HEK293 (cell line): ENCODE results near the gene JUND.

ENCODE experiments used
- BCL11B ChIP-seq: fragments of 450-650 bp; formaldehyde crosslinking; IDR thresholded peaks from 2 replicates; pipeline ENCODE4 v1.5.1; 2016; ENCODE audit warnings: low read depth, missing biosample characterization, missing genetic modification characterization
- EGR2 ChIP-seq: fragments of 450-650 bp; formaldehyde crosslinking; IDR thresholded peaks from 2 replicates; pipeline ENCODE4 v1.5.1; 2016; ENCODE audit warnings: low read depth, missing biosample characterization, missing genetic modification characterization
- KLF16 ChIP-seq: fragments of 450-650 bp; formaldehyde crosslinking; IDR thresholded peaks from 2 replicates; pipeline ENCODE4 v1.5.1; 2017; ENCODE audit warnings: missing biosample characterization, missing genetic modification characterization
- KLF7 ChIP-seq: fragments of 450-650 bp; formaldehyde crosslinking; IDR thresholded peaks from 2 replicates; pipeline ENCODE4 v1.5.1; 2016; ENCODE audit warnings: missing biosample characterization, missing genetic modification characterization, borderline replicate concordance
- KLF8 ChIP-seq: fragments of 450-650 bp; formaldehyde crosslinking; IDR thresholded peaks from 2 replicates; pipeline ENCODE4 v1.5.1; 2016; ENCODE audit warnings: missing biosample characterization, missing genetic modification characterization
- REPIN1 ChIP-seq: fragments of 450-650 bp; formaldehyde crosslinking; IDR thresholded peaks from 2 replicates; pipeline ENCODE4 v1.5.1; 2017; ENCODE audit warnings: missing biosample characterization, missing genetic modification characterization, low read depth
- SP7 ChIP-seq: fragments of 450-650 bp; formaldehyde crosslinking; IDR thresholded peaks from 2 replicates; pipeline ENCODE4 v1.5.1; 2016; ENCODE audit warnings: missing biosample characterization, missing genetic modification characterization
- ZBTB20 ChIP-seq: fragments of 450-650 bp; formaldehyde crosslinking; IDR thresholded peaks from 2 replicates; pipeline ENCODE4 v1.5.1; 2016; ENCODE audit warnings: missing biosample characterization, missing genetic modification characterization
- ZBTB8A ChIP-seq: fragments of 450-650 bp; formaldehyde crosslinking; IDR thresholded peaks from 2 replicates; pipeline ENCODE4 v1.5.1; 2016; ENCODE audit warnings: missing biosample characterization, missing genetic modification characterization
- ZEB2 ChIP-seq: fragments of 450-650 bp; formaldehyde crosslinking; IDR thresholded peaks from 2 replicates; pipeline ENCODE4 v1.5.1; 2016; ENCODE audit warnings: missing biosample characterization, missing genetic modification characterization
- ZFHX2 ChIP-seq: fragments of 450-650 bp; formaldehyde crosslinking; conservative IDR thresholded peaks from 2 replicates; pipeline ENCODE4 v1.5.1; 2016; ENCODE audit warnings: missing biosample characterization, missing genetic modification characterization
- ZFP69B ChIP-seq: fragments of 450-650 bp; formaldehyde crosslinking; IDR thresholded peaks from 2 replicates; pipeline ENCODE4 v1.5.1; 2016; ENCODE audit warnings: missing biosample characterization, missing genetic modification characterization
- ZIC2 ChIP-seq: fragments of 450-650 bp; formaldehyde crosslinking; IDR thresholded peaks from 2 replicates; pipeline ENCODE4 v1.5.1; 2016; ENCODE audit warnings: missing biosample characterization, missing genetic modification characterization
- ZNF133 ChIP-seq: fragments of 450-650 bp; formaldehyde crosslinking; IDR thresholded peaks from 2 replicates; pipeline ENCODE4 v1.5.1; 2016; ENCODE audit warnings: missing biosample characterization, missing genetic modification characterization
- ZNF140 ChIP-seq: fragments of 450-650 bp; formaldehyde crosslinking; IDR thresholded peaks from 2 replicates; pipeline ENCODE4 v1.5.1; 2016; ENCODE audit warnings: missing biosample characterization, missing genetic modification characterization
- ZNF239 ChIP-seq: fragments of 450-650 bp; formaldehyde crosslinking; IDR thresholded peaks from 2 replicates; pipeline ENCODE4 v1.5.1; 2016; ENCODE audit warnings: missing biosample characterization, missing genetic modification characterization
- ZNF423 ChIP-seq: fragments of 450-650 bp; formaldehyde crosslinking; IDR thresholded peaks from 2 replicates; pipeline ENCODE4 v1.5.1; 2016; ENCODE audit warnings: missing biosample characterization, missing genetic modification characterization
- ZNF488 ChIP-seq: fragments of 450-650 bp; formaldehyde crosslinking; IDR thresholded peaks from 2 replicates; pipeline ENCODE4 v1.5.1; 2016; ENCODE audit warnings: missing biosample characterization, missing genetic modification characterization
- ZNF529 ChIP-seq: fragments of 450-650 bp; formaldehyde crosslinking; IDR thresholded peaks from 2 replicates; pipeline ENCODE4 v1.5.1; 2017; ENCODE audit warnings: missing genetic modification characterization, missing biosample characterization; ENCODE audit not compliant: insufficient replicate concordance
- ZNF571 ChIP-seq: fragments of 450-650 bp; formaldehyde crosslinking; IDR thresholded peaks from 2 replicates; pipeline ENCODE4 v1.5.0; 2017; ENCODE audit warnings: missing biosample characterization, missing genetic modification characterization
- ZNF580 ChIP-seq: fragments of 450-650 bp; formaldehyde crosslinking; IDR thresholded peaks from 2 replicates; pipeline ENCODE4 v1.5.1; 2016; ENCODE audit warnings: missing biosample characterization, missing genetic modification characterization
- ZNF585B ChIP-seq: fragments of 450-650 bp; formaldehyde crosslinking; IDR thresholded peaks from 2 replicates; pipeline ENCODE4 v1.5.1; 2016; ENCODE audit warnings: missing biosample characterization, missing genetic modification characterization
- ZNF629 ChIP-seq: fragments of 450-650 bp; formaldehyde crosslinking; IDR thresholded peaks from 2 replicates; pipeline ENCODE4 v1.5.1; 2017; ENCODE audit warnings: missing biosample characterization, missing genetic modification characterization
- ZNF658 ChIP-seq: fragments of 450-650 bp; formaldehyde crosslinking; IDR thresholded peaks from 2 replicates; pipeline ENCODE4; 2016; ENCODE audit warnings: missing biosample characterization, missing genetic modification characterization
- ZNF692 ChIP-seq: fragments of 450-650 bp; formaldehyde crosslinking; IDR thresholded peaks from 2 replicates; pipeline ENCODE4 v1.5.1; 2016; ENCODE audit warnings: missing biosample characterization, missing genetic modification characterization
- ZSCAN23 ChIP-seq: fragments of 450-650 bp; formaldehyde crosslinking; IDR thresholded peaks from 2 replicates; pipeline ENCODE4 v1.5.1; 2016; ENCODE audit warnings: missing biosample characterization, missing genetic modification characterization
- TF ChIP-seq, protein P1 (sequence below): fragments of 450-650 bp; formaldehyde crosslinking; IDR thresholded peaks from 2 replicates; pipeline ENCODE4 v1.5.1; 2016; ENCODE audit warnings: missing biosample characterization, missing genetic modification characterization, low read depth
- TF ChIP-seq, protein P2 (sequence below): fragments of 450-650 bp; formaldehyde crosslinking; IDR thresholded peaks from 2 replicates; pipeline ENCODE4 v1.5.1; 2017; ENCODE audit warnings: missing biosample characterization, missing genetic modification characterization
- TF ChIP-seq, protein P3 (sequence below): fragments of 450-650 bp; formaldehyde crosslinking; IDR thresholded peaks from 2 replicates; pipeline ENCODE4 v1.5.1; 2017; ENCODE audit warnings: missing biosample characterization, missing genetic modification characterization
- TF ChIP-seq, protein P4 (sequence below): fragments of 450-650 bp; formaldehyde crosslinking; IDR thresholded peaks from 2 replicates; pipeline ENCODE4 v1.5.1; 2016; ENCODE audit warnings: missing biosample characterization, missing genetic modification characterization
- TF ChIP-seq, protein P5 (sequence below): fragments of 450-650 bp; formaldehyde crosslinking; IDR thresholded peaks from 2 replicates; pipeline ENCODE4 v1.5.1; 2016; ENCODE audit warnings: missing biosample characterization, missing genetic modification characterization

JUND gene

GRCh38 chr19:18291590-18292461 is 10.4 kb upstream of the JUND start (continued):
- no peak; the same call in 1 of the 2 replicates for TF ChIP-seq ZNF239 (tag by site-specific recombination)
- peak; percentile 25; the same call in 1 of the 2 replicates for TF ChIP-seq ZSCAN23 (tag by site-specific recombination)
- TF ChIP-seq KLF8 (tag by site-specific recombination) = peak; percentile 89
- TF ChIP-seq, protein P1, sequence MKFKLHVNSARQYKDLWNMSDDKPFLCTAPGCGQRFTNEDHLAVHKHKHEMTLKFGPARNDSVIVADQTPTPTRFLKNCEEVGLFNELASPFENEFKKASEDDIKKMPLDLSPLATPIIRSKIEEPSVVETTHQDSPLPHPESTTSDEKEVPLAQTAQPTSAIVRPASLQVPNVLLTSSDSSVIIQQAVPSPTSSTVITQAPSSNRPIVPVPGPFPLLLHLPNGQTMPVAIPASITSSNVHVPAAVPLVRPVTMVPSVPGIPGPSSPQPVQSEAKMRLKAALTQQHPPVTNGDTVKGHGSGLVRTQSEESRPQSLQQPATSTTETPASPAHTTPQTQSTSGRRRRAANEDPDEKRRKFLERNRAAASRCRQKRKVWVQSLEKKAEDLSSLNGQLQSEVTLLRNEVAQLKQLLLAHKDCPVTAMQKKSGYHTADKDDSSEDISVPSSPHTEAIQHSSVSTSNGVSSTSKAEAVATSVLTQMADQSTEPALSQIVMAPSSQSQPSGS (tag by site-specific recombination) = peak; percentile 45
- TF ChIP-seq ZBTB8A (tag by site-specific recombination) = peak; percentile 70
- TF ChIP-seq, protein P2, sequence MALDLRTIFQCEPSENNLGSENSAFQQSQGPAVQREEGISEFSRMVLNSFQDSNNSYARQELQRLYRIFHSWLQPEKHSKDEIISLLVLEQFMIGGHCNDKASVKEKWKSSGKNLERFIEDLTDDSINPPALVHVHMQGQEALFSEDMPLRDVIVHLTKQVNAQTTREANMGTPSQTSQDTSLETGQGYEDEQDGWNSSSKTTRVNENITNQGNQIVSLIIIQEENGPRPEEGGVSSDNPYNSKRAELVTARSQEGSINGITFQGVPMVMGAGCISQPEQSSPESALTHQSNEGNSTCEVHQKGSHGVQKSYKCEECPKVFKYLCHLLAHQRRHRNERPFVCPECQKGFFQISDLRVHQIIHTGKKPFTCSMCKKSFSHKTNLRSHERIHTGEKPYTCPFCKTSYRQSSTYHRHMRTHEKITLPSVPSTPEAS (tag by site-specific recombination) = 0 out of 2 replicates have a peak, but pooled peaks have one; percentile 26
- TF ChIP-seq ZNF585B (tag by site-specific recombination) = no peak
- no peak for TF ChIP-seq ZNF488 (tag by site-specific recombination)
- TF ChIP-seq, protein P3, sequence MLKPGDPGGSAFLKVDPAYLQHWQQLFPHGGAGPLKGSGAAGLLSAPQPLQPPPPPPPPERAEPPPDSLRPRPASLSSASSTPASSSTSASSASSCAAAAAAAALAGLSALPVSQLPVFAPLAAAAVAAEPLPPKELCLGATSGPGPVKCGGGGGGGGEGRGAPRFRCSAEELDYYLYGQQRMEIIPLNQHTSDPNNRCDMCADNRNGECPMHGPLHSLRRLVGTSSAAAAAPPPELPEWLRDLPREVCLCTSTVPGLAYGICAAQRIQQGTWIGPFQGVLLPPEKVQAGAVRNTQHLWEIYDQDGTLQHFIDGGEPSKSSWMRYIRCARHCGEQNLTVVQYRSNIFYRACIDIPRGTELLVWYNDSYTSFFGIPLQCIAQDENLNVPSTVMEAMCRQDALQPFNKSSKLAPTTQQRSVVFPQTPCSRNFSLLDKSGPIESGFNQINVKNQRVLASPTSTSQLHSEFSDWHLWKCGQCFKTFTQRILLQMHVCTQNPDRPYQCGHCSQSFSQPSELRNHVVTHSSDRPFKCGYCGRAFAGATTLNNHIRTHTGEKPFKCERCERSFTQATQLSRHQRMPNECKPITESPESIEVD = no peak
- no peak for TF ChIP-seq ZNF140 (tag by site-specific recombination)
- TF ChIP-seq BCL11B = peak; percentile 58; the same call in 1 of the 2 replicates
- TF ChIP-seq, protein P4, sequence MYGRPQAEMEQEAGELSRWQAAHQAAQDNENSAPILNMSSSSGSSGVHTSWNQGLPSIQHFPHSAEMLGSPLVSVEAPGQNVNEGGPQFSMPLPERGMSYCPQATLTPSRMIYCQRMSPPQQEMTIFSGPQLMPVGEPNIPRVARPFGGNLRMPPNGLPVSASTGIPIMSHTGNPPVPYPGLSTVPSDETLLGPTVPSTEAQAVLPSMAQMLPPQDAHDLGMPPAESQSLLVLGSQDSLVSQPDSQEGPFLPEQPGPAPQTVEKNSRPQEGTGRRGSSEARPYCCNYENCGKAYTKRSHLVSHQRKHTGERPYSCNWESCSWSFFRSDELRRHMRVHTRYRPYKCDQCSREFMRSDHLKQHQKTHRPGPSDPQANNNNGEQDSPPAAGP (tag by site-specific recombination) = peak; percentile 97
- peak; percentile 36; the same call in 1 of the 2 replicates for TF ChIP-seq ZNF580
- peak; percentile 95 for TF ChIP-seq ZNF629 (tag by site-specific recombination)
- peak; percentile 89 for TF ChIP-seq SP7
- TF ChIP-seq ZNF692 = peak; percentile 91
- peak; percentile 83 for TF ChIP-seq ZBTB20
- peak; percentile 89 for TF ChIP-seq ZFHX2
- TF ChIP-seq EGR2 (tag by site-specific recombination) = peak; percentile 79
- TF ChIP-seq ZNF133 (tag by site-specific recombination) = no peak
- TF ChIP-seq ZNF658 = no peak
- TF ChIP-seq ZNF423 (tag by site-specific recombination) = peak; percentile 49; the same call in 1 of the 2 replicates
- TF ChIP-seq ZEB2 = peak; percentile 92
- TF ChIP-seq REPIN1 = no peak
- TF ChIP-seq ZFP69B (tag by site-specific recombination) = peak; percentile 77
- peak; percentile 99 for TF ChIP-seq ZIC2 (tag by site-specific recombination)
- TF ChIP-seq KLF7 = peak; percentile 98
- TF ChIP-seq ZNF571 (tag by site-specific recombination) = no peak
- TF ChIP-seq, protein P5, sequence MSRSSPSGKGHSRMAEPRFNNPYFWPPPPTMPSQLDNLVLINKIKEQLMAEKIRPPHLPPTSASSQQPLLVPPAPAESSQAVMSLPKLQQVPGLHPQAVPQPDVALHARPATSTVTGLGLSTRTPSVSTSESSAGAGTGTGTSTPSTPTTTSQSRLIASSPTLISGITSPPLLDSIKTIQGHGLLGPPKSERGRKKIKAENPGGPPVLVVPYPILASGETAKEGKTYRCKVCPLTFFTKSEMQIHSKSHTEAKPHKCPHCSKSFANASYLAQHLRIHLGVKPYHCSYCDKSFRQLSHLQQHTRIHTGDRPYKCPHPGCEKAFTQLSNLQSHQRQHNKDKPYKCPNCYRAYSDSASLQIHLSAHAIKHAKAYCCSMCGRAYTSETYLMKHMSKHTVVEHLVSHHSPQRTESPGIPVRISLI = no peak
- peak; percentile 71 for TF ChIP-seq KLF16 (tag by site-specific recombination)
- no peak for TF ChIP-seq ZNF529 (tag by site-specific recombination)
